Suppressor macrophage treated with lipopolysaccharide for 1 hour (primary cell): Measurements from ENCODE around the gene GLIPR1L2.
"Not testable (repeated sequence)": the region's sequence is repeated elsewhere in the genome, so short reads cannot be mapped to it uniquely, and the experiment has no call there.

ENCODE experiments used
- DNase-seq, 3 donors: peaks; one replicate each; pipeline ENCODE4 v3.0.0-alpha.2; 2020 to 2022

GLIPR1L2 gene

DNA sequence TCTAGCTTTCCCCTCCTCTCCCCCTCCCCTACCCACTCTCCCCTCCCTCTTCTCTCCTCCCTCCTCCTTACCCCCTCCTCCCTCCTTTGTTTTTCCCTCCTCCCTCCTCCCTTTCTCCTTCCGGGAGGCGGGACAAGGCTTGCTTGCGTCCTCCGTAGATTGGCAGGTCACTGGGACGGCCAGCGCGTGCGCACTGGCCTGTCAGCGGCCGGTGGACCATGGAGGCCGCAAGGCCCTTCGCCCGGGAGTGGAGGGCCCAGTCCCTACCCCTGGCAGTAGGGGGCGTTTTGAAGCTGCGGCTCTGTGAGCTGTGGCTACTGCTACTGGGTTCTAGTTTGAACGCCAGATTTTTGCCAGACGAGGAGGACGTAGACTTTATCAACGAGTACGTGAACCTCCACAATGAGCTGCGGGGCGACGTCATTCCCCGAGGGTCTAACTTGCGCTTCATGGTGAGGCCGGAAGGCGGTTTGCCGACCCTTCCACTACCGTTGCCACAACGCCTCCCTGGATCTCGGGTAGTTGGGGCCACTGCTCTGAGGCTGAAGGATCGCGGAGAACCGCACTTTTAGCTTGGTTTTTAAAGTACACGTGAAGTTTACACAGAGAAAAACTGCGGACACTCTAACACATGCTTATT is at the start of gene GLIPR1L2:
TSS of gene GLIPR1L2 (plus strand) at position 191 of the 640 bp plus-strand sequence. CDS start at position 219, 28 bp downstream.
- DNase-seq: peak; percentile 97 to 98 (median 98)

DNA sequence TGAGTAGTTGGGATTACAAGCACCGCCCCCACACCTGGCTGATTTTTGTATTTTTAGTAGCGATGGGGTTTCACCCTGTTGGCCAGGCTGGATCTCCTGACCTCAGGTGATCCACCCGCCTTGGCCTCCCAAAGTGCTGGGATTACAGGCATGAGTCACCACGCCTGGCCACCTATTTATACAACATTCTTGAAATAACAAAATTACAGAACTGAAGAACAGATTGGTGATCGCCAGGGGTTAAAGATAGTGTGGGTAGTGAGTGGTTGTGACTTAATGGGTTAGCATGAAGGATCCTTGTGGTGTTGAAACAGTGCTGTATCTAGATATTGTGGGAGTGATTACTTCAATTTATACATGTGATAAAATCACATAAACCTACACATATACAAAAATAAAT is 49.0 kb upstream of the GLIPR1L2 start:
- no peak for DNase-seq

DNA sequence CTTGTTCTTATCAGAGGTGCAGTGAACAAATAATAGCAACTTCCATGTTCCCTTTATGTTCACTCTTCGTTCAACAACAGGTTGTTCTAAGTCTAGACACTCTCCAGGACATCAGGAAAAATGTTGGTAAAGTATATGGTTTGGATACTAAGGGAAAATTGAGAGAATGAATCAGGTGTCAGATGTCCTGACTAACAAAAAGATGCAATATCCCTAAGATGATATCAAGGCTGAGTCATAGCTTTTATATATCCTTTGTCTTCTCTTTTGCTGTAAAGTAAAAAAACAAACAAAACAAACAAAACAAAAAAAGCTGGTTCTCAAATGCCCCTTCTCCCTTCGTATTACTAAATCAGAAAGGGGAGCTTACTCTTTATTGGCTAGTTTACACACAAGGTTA is 45.4 kb upstream of the GLIPR1L2 start:
- DNase-seq: no peak

DNA sequence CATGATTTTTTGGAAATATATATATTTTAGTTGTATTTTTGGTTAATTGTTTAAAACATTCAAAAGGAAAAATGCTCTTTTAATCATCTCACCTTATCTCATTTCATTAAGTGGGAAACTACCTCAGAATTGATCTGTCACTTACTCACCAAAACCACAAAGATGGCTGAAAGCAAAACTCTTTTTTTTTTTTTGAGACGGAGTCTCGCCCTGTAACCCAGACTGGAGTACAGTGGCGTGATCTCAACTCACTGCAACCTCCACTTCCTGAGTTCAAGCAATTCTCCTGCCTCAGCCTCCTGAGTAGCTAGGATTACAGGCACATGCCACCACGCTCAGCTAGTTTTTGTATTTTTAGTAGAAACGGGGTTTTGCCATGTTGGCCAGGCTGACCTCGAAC is 44.7 kb upstream of the GLIPR1L2 start:
- not testable (repeated sequence) for DNase-seq

DNA sequence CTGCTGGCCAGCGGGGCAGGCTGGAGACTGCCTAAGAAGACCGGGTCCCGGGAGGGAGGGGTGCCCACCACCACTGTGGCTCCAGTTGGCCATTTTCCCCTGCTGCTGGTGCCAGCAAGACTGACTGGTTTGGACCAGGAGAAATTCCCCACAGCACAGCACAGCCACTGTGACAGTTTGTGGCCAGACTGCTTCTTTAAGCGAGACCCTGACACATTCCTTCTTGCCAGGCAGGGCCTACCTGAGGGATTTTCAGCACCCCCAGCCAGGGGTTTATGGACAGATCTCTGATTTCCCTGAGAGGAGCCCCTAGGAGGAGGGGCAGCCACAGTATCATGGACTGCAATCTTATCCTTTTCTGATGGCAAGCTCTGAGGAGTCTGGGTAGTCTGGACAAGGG is 40.9 kb upstream of the GLIPR1L2 start:
- no peak for DNase-seq

DNA sequence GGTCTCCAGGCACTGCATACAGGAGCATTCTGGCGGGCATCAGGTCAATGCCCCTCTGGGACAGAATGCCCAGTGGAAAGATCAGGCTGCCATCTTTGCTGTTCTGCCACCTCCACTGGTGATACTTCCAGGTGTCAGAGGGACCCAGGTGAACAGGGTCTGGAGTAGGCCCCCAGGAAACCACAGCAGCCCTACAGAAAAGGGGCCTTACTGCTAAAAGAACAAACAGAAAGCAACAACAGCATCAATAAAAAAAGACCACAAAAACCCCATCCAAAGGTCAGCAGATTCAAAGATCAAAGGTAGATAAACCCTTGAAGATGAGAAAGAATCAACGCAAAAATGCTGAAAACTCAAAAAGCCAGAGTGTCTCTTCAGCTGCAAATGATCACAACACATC is 40.5 kb upstream of the GLIPR1L2 start:
- no peak for DNase-seq

DNA sequence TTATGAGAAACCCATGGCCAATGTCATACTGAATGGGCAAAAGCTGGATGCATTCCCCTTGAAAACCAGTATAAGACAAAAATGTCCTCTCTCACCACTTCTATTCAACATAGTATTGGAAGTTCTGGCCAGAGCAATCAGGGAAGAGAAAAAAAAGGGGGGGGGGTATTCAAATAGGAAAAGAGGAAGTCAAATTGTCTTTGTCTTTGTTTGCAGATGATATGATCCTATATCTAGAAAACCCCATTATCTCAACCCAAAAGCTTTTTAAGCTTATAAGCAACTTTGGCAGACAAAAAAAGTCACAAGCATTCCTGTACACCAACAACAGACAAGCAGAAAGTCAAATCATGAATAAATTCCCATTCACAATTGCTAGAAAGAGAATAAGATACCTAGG is 36.9 kb upstream of the GLIPR1L2 start:
- DNase-seq: no peak

DNA sequence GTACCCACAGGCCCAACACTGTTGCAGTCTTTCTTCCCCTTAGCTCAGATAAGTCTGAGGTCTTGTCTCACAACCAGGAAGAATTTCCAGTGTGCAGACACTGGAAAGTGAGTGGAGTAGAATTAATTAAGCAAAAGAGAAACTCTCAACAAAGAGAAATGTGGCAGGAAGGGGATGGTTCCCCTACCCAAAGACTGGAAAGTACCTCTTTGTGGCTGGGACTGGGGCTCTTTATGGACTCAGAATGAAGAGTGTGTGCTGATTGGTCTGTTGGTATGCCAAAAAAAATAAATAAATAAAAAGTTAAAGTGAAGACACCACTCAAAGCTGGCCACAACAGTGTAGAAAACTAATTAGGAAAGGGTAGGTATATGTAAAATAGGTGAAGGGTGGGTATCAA is 30.0 kb upstream of the GLIPR1L2 start:
- DNase-seq: no peak

DNA sequence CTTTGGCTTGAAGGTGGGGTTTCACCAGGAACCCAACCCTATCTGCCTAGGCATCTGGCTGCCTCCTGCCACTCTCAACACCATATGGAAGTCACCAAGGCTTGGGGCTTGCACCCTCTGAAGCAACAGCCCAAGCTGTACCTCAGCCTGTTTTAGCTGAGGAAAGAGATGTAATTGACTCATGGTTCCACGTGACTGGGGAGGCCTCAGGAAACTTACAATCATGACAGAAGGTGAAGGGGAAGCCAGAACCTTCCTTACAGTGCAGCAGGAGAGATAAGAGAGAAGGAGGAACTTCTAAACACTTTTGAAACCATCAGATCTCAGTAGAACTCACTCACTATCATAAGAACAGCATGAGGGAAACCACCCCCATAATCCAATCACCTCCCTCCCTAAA is 29.5 kb upstream of the GLIPR1L2 start:
- DNase-seq: no peak

DNA sequence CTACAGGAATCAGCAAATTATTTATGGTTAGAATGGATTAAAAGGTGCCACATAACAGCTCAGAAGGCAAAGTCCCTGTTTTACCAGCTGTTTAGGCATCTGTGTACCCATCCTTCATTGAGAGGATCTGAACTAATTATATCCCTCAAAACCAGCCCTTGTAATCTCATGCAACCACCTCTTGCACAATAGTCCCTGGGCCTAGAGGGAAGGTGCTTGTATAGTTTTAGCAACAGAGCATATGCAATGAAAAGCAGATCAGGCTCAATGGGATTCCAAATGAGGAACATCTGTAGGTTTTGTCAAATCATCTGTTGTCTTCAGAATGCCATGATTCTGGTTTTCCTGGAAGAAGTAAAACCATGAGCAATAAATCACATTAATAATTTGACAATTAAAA is 26.0 kb upstream of the GLIPR1L2 start:
- DNase-seq: peak; percentile 40 to 49 (median 42)

DNA sequence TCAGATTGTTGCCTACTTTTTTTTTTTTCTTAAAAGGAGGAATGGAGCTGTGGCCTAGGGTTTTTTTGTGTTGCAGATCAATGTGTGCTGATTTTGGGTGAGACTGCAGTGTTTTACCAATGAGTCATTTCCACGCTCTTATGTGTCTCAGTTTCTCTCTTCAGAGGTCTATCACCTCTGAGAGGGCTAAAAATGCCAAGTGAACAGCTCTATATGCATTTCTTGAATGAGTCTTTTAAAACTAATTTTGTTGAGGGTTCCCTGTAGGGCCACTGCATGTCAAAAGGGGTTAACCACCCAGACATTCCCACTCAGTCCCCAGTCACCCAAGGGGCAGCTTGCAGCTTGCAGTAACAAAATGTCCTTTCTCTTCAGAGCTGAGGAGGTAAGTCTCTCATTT is 24.3 kb upstream of the GLIPR1L2 start:
- no peak for DNase-seq

DNA sequence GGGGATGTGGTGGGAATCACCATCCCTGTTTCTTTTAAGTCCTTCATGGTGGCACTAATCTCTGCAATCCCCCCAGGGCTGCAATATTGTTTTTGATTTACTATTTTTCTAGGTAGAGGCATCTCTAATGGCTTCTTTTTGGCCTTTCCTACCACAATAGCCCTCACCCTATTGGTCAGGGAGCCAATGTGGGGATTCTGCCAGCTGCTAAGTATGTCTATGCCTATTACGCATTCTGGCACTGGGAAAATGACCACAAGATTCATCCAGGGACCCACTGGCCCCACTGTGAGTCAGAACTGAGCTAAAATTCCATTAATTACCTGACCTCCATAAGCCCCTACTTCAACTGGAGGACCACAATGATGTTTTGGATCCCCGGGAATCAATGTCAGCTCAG is 15.9 kb upstream of the GLIPR1L2 start:
- DNase-seq: no peak

DNA sequence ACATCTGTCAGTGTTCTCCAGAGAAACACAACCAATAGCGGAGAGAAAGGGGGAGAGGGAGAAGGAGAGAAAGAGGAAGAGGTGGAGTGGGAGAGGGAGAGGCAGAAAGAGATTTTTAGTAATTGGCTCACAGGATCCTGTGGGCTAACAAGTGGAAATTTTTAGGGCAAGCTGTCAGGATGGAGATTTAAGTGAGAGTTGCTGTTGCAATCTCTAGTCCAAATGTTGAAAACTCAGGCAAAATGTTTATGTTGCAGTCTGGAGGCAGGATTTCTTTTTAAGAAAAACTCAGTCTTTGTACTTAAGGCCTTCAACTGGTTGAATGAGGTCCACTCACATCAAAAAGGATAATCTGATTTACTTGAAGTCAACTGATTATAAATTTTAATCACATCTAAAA is 12.5 kb upstream of the GLIPR1L2 start:
- DNase-seq: no peak

DNA sequence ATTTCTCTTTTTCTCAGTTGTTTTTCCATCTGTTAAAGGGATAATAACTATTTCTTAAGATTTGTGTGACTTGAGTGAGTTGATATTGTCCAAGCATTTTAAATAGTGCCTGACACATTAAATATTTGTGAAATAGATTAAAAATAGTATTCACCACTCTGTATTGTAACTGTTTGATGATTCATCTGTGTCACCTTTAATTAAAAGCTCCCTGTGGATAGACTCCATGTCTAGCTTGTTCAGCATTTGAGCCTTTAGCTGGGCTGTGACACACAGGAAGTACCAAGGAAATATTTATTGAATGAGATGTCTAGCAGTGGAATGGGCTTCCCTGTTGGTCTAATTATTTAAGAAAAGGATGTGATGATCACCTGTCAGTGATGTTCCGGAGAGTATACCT is 1.8 kb upstream of the GLIPR1L2 start:
- DNase-seq: no peak

DNA sequence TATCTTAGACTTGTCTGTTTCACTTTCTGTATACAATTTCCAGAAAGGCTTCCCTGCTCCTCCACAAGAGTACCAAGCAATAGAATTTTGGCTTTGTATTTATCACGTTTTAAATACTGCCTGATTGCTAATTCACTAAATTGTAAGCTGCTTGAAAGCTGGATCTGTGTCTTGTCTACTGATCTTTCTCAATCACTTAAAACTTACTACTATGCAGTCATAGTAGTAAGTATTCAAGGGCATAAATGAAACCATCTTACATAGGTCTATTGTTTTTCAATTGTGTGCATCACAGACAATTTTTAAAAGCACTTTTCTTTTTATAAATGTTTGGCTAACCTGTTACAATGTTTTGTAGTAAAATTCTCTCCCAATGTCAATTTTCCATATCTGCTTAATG is 1.2 kb upstream of the GLIPR1L2 start:
- no peak for DNase-seq

DNA sequence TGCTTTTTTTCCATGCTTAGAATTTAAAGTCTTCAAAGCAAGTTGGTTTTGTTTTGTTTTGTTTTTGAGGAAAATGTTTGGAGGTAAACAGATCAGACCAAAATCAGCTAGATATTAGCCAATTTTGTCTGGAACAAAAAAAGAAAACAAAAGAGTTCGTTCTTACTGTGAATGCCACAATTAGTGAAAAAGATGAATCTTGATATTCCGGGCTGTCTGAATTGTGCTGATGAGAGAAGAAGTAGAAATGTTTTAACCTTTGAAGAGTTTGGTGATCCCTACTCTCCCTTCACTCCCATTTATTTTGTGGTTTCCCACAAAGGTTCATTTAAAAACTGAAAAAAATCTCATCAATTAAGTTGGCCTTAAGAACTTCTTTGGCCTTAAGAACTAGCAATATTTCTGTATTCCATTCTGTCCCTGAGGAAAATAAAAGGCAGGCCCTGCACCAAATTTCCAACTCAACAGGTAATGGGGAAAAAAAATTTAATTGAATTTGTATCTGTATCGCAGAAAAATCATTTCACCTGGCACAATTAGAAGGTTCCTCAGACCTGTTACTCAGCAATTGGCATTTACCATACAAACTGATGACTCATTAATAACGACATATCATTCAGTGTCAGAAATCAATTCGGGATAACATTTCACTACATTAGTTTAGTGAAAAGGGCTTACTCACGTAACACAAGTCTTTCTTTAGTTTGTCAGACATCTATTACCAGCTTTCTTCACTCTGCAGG is 562 bp upstream of the GLIPR1L2 start:
- DNase-seq: no peak

DNA sequence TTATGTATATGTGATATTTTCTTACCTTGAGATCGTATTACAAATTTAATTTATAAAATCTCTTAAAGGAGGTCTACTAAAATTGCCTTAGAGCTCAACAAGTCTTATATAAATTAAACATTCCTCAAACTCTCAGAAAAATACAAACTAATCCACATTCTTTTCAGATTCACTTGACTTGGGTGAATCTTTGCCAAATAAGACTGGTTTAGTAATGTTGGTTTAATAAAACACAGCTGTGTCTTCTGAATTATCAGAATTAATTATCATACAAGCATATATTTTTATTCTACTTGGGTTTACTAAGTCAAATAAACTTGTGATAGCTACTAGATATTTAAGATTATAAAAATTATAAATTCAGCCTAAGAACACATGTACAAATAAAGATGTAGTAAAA is 13.3 kb downstream of the GLIPR1L2 start:
- no peak for DNase-seq

DNA sequence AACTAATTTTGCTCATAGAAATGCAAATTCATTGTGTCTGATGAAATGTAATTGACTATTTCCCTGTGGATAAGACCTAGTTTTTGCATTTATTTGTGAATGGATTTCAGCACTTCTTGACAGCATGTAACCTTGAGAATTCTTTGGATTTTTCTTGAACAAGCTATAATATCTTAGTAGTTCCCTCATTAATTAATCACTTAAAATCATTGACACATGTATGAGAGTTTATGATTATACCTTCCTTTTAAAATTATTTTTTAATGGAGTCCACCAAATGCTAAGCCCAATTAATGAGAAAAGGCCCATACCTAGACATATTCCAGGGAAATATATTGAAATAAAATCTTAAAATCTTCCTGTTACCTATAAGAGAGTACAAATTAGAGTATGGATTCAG is 16.8 kb downstream of the GLIPR1L2 start:
- DNase-seq: no peak

DNA sequence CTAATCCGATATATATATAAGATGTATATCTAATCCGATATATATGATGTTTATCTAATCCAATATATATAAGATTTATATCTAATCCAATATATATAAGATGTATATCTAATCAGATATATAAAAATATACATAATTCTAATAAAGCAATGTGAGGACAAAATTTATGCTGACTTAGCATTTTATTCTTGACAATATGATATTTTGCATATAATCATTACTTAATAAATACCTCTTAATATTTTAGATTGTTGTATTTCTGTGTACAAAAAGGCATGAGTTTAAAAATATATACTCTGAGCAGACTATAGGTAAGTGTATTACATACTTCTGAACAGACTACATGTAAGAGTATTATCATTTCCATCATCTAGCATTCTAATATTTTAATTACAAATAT is 18.9 kb downstream of the GLIPR1L2 start:
- no peak for DNase-seq

DNA sequence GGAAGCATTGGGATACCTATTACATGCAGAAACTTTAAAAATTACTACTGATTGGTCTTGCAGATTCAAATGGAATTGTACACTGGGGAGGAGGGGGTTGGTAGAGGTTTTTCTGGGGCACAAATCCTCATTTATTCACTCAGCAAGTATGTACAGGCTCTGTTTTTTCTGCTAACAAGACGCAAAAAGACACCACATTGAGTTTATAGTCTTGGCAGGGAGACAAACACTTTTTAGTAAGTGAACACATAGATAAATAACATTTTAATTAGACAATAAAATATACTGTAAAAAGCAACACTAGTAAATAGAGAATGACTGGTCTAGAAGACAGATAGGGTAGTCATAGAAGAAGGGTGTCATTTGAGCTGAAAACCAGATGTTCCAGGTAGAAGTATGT is 23.8 kb downstream of the GLIPR1L2 start:
- no peak for DNase-seq

DNA sequence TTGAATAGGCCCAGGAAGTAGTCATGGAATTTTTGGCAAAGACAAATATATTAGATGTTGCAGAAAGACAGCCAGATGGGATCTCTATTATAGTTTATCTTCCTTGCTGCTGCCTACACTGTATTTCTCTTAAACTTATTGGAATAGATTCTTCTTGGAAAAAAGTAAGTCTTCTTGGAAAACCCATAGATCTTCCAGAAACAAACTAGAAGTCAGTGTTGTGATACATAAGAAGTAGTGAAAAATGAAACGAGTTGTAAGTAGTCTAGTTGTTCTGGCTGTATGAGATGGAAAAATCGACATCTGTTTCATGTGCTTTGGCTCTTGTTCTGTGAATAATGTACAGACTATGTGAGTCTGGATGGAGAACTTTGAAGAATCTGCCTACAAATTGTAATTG is 29.0 kb downstream of the GLIPR1L2 start:
- DNase-seq: no peak

DNA sequence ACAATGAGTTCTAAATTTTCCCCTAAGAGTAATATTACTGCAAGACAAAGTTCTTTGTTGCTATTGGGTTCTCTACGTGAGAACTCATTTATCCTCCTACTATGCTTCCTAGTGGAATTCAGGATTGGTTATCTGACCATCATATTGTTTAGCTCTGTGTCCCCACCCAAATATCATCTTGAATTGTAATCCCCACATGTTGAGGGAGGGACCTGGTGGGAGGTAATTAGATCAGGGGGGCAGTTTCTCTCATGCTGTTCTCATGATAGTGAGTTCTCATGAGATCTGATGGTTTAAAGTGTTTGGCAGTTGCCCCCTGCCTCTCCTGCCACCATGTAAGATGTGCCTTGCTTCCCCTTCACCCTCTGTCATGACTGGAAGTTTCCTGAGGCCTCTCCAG is 36.6 kb downstream of the GLIPR1L2 start:
- DNase-seq: no peak

DNA sequence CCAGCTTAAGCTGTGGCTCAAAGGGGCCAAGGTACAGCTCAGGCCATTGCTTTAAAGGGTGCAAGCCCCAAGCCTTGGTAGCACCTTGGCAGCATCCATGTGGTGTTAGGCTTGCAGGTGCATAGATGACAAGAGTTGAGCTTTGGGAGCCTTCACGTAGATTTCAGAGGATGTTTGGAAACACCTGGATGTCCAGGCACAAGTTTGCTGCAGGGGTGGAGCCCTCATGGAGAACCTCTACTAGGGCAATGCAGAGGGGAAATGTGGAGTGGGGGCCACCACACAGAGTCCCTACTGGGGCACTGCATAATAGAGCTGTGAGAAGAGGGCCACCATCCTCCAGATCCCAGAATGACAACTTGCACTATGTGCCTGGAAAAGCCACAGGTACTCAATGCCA is 37.9 kb downstream of the GLIPR1L2 start:
- no peak for DNase-seq

DNA sequence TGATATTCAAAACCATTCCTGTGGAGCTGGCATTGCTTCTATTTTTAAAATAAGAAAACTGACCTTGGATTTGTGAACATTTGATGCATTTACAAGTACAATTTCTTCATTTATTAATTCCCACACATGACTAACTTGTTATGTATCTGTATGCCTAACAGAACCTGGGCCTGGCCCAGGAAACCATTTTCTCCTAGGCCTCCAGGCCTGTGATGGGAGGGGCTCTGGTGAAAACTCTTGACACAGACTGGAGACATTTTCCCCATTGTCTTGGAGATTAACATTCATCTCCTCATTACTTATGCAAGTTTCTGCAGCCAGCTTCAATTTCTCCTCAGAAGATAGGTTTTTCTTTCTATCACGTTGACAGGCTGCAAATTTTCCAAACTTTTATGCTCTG is 42.0 kb downstream of the GLIPR1L2 start:
- no peak for DNase-seq

DNA sequence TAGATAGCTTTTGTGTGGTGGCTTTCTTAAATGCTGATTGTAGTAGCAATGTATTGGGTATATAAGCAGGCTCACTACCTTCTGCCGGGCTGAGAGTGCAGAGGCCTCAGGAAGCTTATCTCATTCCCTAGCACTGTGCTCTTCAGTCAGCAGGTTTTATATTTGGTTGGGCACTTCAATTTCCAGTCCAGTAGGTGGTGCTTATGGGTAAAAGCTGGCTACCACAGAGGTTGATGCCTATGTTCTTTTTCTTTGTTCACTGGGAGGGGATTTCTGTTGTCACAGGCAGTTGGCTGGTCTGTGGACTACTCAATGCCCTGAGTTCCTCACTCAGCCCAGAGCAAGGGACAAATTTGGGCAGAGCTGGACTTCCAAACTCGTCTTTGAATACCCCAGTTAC is 46.7 kb downstream of the GLIPR1L2 start:
- peak; percentile 78 to 84 (median 82) for DNase-seq
